Psoas muscle (tissue), 8 donors: ENCODE results near the gene ZNF778. TPM values are rescaled to one million over a fixed set of nuclear protein-coding genes. Genes with fewer than 3 reads are reported as not detected.

ENCODE experiments used
- ATAC-seq, 4 donors: fragments of 200-7000 bp; cut with Tn5 transposase; one replicate each; pipeline ENCODE4 v1.9.1; 2020; ENCODE audit warnings: moderate library complexity in 3 of 4, mild to moderate bottlenecking in 2 of 4
- DNase-seq, 2 donors: peaks; one replicate each; pipeline ENCODE4 v3.0.0-alpha.2; 2020
- H3K27ac ChIP-seq: fragments of 200-600 bp; one replicate; pipeline ENCODE4 v1.8.0; 2022
- H3K27me3 ChIP-seq, 3 donors: fragments of 200-600 bp in 1 of 3; one replicate each; pipeline versions ENCODE4 v1.6.1 to v1.8.0; 2013 to 2022; ENCODE audit warnings: low read length in 2 of 3, mild to moderate bottlenecking in 2 of 3, moderate library complexity in 1 of 3; ENCODE audit not compliant: insufficient read depth in 3 of 3
- H3K36me3 ChIP-seq, 2 donors: fragments of 200-600 bp in 1 of 2; one replicate each; pipeline versions ENCODE4 v1.6.1 to v1.8.0; 2013 to 2022; ENCODE audit warnings: low read depth in 1 of 2, mild to moderate bottlenecking in 1 of 2, moderate library complexity in 1 of 2; ENCODE audit not compliant: insufficient read depth in 1 of 2
- H3K4me1 ChIP-seq: fragments of 200-600 bp; one replicate; pipeline ENCODE4 v1.8.0; 2022
- H3K4me3 ChIP-seq: fragments of 200-600 bp; one replicate; pipeline ENCODE4 v1.8.0; 2022; ENCODE audit warnings: mild to moderate bottlenecking
- H3K9me3 ChIP-seq: fragments of 200-600 bp; one replicate; pipeline ENCODE4 v1.8.0; 2022
- CTCF ChIP-seq: fragments of 200-600 bp; IDR thresholded peaks from one replicate; pipeline ENCODE4 v1.8.0; 2022; ENCODE audit warnings: antibody characterized with exemption
- WGBS, 3 donors: extraction: QIAGEN DNeasy Blood & Tissue Kit; methylation state at CpG; one replicate each; pipeline versions ENCODE4 v1.1.6 to v1.1.7; 2013; 5-methylcytosine and 5-hydroxymethylcytosine counted together
- intact Hi-C, 2 donors: fragments of 100-400 bp; cut with DNase I; formaldehyde crosslinking; loops; one replicate each; pipeline versions ENCODE4 v1.11.0 to v1.14.2; 2022
- polyA plus RNA-seq, 3 donors: library from polyadenylated mRNA; stranded (reverse); fragments of 200-250 nt; gene quantifications; one replicate each; pipeline ENCODE4 v1.2.3, GENCODE V29; 2013
- total RNA-seq, 4 donors: library from RNA; stranded (reverse); fragmentation: NEBNext Ultra II Directional in 2 of 4; extraction: Animal tissue kit (Norgen Biotek cat#: 25700) in 2 of 4; gene quantifications; one replicate each; pipeline versions ENCODE4 v1.2.1 to v1.2.4, GENCODE V29; 2021 to 2023
- donor health status: healthy with polysubstance abuse.
- donor health status: DM: no; HTN: no; CAD: no; lungs with moderate emphysema.
- donor health status: Bipolar disorder and iron deficiency.
- donor health status: healthy.
- donor health status: DM: yes; HTN: yes; CAD: no.
- donor health status: DM: no; HTN: no; CAD: no.
- donor health status: DM: no; HTN: no; CAD: no.
- donor health status: DM: yes; HTN: yes; CAD: no.

Gene ZNF778
- total and polyA plus RNA-seq, 7 donors: 2.2 to 15.3 (median 10.2) TPM

GRCh38 chr16:89278441-89279240, 61.1 kb downstream of the ZNF778 start:
- intact Hi-C loops: no loop called here
- Histone ChIP-seq H3K27ac (no peak overlapping the region), H3K9me3 (no peaks in the 10 kb centered on the region), H3K4me1 (no peaks in the 10 kb centered on the region), H3K4me3 (no peak overlapping the region), H3K36me3 (peaks cover 9 to 89% of the 10 kb centered on the region in 2 donors), H3K27me3 (no peaks in the 10 kb centered on the region)
- DNase-seq (no peak), ATAC-seq (no peak)
- TF ChIP-seq CTCF: no peak
- 90 to 91% (median 90%) methylated on average over 33 to 36 of the region's 36 CpGs for WGBS, 3 donors

- no peaks in the 10 kb centered on the region for H3K4me1 ChIP-seq
- intact Hi-C loops: no loop called here
- WGBS, 3 donors: 93% methylated on average over 57 to 65 of the region's 65 CpGs
- no peaks in the 10 kb centered on the region for H3K27me3 ChIP-seq
- no peak overlapping the region for H3K4me3 ChIP-seq
- H3K36me3 ChIP-seq: peaks cover 9 to 89% of the 10 kb centered on the region in 2 donors
- no peak for DNase-seq
- H3K27ac ChIP-seq: no peak overlapping the region
- ATAC-seq: peak in 1 of 4 donors; percentile 16
- TF ChIP-seq CTCF: no peak
- no peaks in the 10 kb centered on the region for H3K9me3 ChIP-seq
Measured at GRCh38 chr16:89279666-89280481, 62.4 kb downstream of the ZNF778 start.

DNA sequence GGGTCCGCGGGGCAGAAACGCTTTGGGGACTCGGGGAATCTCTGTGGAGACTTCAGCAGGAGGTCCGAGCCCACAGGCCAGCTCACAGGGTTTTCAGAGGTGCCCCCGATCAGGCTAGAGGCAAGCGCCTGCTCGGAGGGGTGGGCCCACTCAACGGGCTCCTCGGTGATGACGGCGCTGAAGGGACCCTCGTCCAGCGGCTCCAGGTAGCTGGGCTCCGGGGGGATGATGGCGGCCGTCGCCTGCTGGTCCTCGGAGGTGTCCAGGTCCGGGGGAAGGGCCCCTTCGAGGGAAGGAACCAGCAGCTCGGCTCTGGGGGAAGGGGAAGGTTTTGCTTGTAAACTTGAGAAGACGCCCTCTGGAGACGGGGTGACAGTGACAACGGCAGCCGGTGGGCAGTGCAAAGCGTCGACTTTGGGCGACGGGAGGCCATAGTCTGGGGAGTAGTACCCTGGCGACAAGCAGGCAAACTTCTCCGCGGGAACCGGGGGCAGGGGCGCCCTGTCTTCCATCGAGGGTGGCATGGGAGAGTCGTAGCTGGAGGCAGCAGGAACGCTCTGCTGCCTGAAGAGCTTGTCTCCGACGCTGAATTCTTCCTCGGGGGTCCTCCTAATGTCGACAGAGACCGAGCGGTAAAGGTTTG, 63.2 kb downstream of the ZNF778 start:
- no peak overlapping the region for H3K4me3 ChIP-seq
- DNase-seq (no peak), ATAC-seq (no peak)
- no peaks in the 10 kb centered on the region for H3K27me3 ChIP-seq
- H3K9me3 ChIP-seq: no peaks in the 10 kb centered on the region
- no peak overlapping the region for H3K27ac ChIP-seq
- H3K36me3 ChIP-seq: peaks cover 6 to 91% of the 10 kb centered on the region in 2 donors
- H3K4me1 ChIP-seq: no peaks in the 10 kb centered on the region
- TF ChIP-seq CTCF: no peak
- WGBS, 3 donors: 92 to 94% (median 93%) methylated on average over 44 of the region's 44 CpGs
- intact Hi-C loops: no loop called here

- ATAC-seq (no peak), DNase-seq (no peak)
- Histone ChIP-seq H3K9me3 (no peaks in the 10 kb centered on the region), H3K36me3 (peaks cover 6 to 92% of the 10 kb centered on the region in 2 donors), H3K27ac (no peak overlapping the region), H3K4me3 (no peak overlapping the region), H3K27me3 (no peaks in the 10 kb centered on the region), H3K4me1 (no peaks in the 10 kb centered on the region)
- WGBS, 3 donors: 94 to 97% (median 97%) methylated on average over 28 of the region's 28 CpGs
- intact Hi-C loops: no loop called here
- TF ChIP-seq CTCF: no peak
Measured at GRCh38 chr16:89281189-89281577, 63.7 kb downstream of the ZNF778 start.
